ENCODE measurements around the gene MELTF.

The MELTF gene

GRCh38 chr3:197026481-197026866 is 3.1 kb downstream of the MELTF start:
- peak; percentile 63 for DNase-seq

DNA sequence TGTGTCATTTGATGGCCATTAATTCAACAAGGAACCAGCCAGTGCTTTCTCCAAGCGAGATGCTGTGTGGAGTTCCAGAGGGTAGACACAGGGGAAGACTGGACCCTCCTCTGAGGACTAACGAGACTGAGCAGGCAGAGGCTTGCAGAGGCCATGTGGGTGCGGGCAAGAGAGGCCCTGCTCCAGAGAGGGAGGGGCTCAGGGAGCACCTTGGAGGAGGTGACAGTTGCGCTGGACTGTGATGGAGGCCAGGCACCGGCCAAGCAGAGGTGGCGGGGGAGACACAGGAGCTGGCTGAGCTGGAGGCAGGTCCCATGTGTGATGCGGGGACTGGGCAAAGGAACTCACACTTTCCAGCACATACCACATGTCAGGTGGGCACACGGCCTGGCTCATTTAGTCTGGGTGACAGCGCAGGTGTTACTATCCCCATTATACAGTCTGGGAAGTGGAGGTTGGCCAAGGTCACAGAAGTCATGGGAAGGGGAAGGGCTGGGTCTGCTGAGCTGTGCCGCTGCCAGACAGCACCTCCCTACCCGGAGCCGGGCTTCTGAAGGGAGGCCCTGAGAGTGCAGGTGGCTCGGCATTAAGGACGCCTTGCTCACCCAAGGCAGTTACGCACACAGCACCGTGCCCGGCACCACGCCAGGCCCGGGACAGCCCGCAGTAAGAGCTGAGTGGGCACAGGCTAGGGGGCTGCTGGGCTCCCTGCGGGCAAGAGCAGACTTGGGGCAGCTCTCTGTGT is 3.7 kb downstream of the MELTF start:
- no peak for DNase-seq

DNA sequence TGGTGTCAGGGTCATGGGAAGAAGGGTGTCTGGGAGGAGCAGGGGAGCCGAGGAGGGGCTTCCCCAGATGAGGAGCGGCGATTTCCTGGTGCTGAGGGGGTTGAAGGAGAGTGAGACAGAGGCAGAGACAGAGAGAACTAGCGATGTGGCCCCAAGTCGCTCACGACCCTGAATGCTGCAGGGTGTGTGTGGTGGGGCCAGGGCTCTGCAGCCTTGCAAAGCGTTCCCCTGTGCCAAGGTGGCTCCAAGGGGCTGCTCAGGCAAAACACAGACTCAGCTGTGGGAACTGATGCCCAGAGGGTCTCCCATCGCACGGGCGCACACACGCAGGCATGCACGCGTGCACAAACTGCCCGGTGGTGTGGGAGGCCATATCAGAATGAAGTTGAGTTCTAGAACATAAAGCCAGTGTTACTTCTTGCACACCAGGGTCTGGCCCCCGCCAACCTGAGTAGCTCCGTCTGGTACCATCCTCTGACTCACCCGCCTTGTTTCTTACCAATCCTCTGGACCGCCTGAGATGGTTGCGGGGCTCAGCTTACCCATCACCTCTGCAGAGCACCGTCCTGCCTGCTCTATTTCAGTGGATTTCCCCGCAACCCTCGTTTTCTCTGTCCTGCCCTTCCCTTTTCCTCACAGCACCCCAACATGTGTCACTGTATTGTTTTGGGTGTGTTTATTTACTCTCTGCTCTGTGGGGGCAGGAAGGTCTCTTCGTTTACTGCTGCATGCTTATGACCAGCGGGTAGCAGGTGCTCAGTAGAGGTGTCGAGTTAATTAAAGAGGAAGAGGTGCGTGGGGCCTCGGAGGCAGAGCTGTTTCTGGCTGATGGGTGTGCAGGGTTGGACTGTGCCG is 4.5 kb downstream of the MELTF start:
- no peak for DNase-seq

DNA sequence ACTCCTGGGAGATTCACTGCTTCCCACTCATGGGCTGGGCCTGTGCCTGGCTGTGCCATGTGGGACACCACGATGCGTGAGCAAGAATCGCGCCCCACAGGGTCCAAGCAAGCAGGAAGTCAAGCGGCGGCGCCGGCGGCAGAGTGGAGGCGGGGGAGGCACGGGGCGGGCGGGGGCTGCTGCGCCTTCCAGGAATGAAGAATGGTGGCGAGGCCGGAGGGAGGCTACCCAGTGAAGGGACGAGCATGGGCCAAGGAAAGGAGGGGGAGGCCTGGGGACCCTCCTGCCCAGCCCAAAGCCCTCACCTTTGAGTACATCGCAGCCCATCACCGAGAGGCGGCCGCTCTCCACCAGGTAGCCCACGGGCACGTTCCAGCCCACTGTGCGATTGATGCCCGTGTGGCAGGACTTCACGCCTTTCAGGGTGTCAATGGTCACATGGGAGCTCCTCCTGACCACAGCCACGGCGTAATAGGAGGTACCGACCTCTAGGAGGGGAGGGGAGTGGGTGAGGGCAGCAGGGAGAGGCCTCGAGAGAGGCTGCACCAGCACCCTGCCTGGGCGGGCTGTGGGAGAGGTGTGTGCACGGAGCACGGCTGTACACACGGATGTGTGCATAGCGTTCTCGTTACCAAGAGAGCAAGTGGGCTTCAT is 5.5 kb downstream of the MELTF start:
- DNase-seq = no peak

- no peak for DNase-seq
Measured at GRCh38 chr3:197023241-197023997, 6.2 kb downstream of the MELTF start.

DNA sequence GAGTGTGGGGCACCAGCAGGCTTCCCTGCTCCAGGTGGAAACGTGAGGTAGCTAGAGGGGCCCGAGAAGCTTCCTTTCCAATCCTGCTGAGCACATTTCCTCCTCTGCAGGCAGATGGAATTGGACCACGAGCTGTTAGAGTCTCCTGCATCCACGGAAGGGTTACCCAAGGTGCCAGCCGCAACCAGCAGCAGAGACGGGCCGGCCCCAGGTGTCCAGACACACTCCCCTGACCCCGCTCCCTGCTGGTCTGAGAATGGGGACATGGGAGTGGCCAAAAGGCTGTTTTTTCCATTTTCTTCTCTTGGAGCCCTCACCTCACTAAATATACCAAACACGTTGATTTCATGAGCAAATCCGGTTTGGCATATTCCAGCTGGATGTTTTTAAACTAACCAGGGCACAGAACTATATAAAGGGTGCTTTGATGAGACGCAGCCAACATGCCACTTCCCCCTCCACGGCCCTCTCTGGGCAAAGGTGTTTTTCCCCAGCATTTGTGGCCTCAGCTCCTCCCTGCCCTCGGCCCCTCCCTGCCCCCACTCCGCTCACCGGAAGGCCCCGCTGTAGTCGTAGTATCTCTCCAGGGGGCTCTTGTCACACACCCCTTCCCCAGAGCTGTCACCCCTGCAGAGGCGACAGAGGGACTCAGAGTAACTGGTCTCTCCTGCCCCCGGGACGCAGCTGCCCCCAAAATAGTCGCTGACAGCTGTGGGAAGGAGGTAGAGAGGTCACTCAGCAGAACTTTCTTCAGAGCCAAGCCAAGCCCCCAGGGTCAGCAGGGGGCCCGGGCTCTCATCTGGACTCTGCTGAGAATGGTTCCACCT is 7.0 kb downstream of the MELTF start:
- DNase-seq = no peak

DNA sequence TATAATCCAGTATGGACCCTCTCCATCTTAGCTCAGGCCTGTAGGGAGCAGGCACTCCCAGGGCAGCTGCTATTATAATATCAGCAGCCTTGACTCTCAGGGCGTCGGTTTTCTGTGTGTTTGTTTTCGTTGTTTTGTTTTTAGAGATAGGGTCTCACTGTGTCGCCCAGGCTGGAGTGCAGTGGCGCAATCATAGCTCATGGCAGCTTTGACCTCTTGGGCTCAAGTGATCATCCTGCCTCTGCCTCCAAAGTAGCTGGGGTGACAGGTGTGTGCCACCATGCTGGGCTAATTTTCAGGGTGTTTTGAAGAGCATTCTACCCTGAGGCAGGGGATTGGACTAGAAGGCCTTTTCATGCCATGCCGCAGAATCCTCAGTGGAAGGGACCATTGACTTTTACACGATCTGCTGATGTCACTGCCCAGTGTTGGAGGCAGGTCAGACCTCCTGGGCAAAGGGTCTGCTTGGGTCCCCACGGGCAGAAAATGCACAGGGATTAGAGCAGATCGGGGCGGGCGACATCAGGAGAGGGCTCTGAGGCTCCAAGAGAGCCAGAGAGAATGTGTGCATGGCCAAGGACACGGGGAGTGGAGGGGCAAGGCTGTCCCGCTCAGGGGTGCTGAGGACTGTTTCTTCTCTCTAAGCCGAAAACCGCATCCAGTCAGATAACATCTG is 7.8 kb downstream of the MELTF start:
- DNase-seq = no peak

- DNase-seq = no peak
Measured at GRCh38 chr3:197021231-197021630, 8.4 kb downstream of the MELTF start.

DNA sequence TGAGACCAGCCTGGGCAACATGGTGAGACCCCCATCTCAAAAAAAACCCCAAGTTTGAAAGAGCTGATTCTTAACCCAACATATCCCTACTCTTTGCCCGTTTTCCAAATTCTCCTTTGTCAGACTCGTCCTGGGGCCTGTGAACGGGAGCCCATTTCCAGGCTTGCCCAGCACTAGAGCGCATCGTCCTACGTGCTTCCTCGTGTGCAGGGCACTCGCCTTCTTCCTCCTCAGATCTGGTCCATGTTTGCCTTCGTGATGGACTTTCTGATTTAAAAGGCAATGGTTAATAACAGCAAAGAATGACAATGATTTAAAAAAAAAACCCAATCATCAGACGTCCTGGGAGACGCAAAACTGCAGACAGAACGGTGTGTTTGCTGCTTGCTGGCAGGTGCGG is 10.1 kb downstream of the MELTF start:
- DNase-seq = no peak

DNA sequence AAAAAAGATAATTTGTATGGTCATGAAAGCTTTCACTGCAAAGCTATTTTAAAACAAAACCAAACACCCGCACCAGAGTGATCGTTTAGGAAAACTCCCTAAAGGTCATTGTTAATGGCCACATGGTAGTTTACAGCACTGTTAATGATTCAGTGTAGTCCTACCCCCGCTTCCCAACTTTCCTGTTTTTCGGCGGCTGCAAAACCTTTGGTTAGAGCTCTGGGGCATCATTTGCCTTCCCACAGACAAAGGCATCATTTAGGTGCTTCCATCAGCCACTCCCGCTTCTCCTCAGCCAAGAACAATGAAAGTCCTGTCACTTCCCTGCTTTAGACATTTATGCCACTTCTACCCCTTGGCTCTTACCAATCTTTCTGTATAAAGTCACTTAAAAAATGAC is 10.6 kb downstream of the MELTF start:
- no peak for DNase-seq

- DNase-seq = no peak
Measured at GRCh38 chr3:197017003-197017402, 12.6 kb downstream of the MELTF start.

GRCh38 chr3:197015790-197016736 is 13.6 kb downstream of the MELTF start:
- no peak for DNase-seq

- no peak for DNase-seq
Measured at GRCh38 chr3:197014942-197015575, 14.6 kb downstream of the MELTF start.

GRCh38 chr3:197014024-197014423 is 15.6 kb downstream of the MELTF start:
- no peak for DNase-seq

- no peak for DNase-seq
Measured at GRCh38 chr3:197012540-197012883, 17.1 kb downstream of the MELTF start.

DNA sequence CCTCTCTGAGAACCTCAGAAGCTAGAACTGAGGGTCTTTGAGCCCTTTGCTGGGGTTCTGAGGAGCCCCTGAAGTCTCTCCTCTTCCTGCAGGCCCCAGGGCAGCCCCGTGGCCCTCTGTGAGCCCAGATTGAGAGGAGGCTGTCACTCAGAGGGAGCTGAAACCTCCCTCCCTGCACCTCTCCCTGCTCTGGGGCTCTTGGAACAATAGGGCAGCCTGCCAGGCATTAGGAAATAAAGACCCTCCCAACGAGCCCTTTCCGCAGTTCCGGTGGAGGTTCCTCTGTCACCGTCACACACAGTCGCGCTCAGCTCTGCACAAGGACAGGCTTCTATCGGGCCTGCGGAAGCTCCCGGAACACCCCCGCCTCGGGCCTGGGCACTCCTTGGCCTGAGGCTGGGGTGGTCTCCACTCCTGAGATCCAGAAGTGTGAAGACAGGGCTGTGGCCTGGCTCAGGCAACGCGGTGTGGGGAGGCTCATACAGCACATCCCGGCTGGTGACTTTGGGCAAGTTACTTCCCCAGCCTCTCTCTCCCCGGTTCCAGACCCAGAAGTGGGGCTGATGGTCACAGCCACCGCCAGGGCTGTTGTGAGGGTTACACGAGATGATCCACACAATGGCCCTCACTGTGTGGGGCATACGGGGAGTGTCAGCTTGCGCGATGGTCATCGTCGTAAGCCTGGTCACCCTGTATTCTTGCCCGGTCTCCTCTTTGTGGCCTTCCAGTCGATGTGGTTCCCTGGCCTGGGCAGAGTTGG is 17.7 kb downstream of the MELTF start:
- no peak for DNase-seq

DNA sequence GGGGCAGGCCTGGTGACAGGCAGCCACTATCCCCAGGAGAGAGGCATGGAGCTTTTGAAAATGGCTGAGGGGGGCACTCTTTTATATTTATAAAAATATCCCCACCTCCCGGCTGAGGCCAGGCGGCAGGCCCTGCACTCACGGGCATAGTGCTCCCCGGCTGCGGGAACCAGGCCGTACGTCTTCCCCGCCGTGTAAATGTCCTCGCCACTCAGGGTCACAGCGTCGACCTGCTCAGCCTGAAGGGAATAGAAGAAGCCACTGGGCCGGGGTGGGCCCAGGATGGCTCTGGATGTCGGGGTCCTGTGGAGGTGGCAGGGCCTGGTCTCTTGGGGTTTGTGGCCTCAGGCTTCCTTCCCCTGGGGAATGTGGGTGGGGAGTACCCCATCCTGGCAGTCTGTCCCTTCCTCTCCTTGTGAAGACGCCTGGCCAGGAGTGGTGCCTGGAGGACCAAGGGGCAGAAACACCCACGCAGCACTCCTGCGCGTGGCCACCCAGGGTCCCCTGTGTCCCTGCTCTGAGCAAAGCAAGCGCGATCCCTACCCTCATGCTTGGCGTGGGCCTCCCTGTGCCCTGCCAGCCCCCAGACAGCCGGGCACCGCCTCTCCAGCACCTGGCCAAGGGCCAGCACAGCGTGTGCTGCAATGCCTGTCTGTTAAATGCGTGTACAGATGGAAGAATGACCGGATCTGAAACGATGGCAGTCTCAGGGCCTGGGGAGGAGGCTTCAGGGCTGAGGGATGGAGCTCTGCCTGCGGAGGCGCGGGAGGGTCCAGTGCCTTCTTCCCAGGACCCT is 18.9 kb downstream of the MELTF start:
- no peak for DNase-seq

- DNase-seq = no peak
Measured at GRCh38 chr3:197009532-197010019, 20.0 kb downstream of the MELTF start.
